NCI-H446 treated with DMSO at 0.1 percent for 48 hours (cell line): Measurements from ENCODE around the gene C14orf132.

Experiments
- DNase-seq: peaks from one replicate; lab custom pipeline; 2025; lab: John Stamatoyannopoulos, UW

C14orf132 gene

GRCh38 chr14:96039633-96040311, 610 bp downstream of the C14orf132 start:
- DNase-seq = no peak

- no peak for DNase-seq
These were observed 1.7 kb downstream of the C14orf132 start for GRCh38 chr14:96040828-96041371.

GRCh38 chr14:96042248-96042930, 3.2 kb downstream of the C14orf132 start:
- DNase-seq = no peak

GRCh38 chr14:96046630-96047029, 7.5 kb downstream of the C14orf132 start:
- no peak for DNase-seq

- no peak for DNase-seq
These were observed 7.9 kb downstream of the C14orf132 start for GRCh38 chr14:96047101-96047500.

GRCh38 chr14:96049932-96050331, 10.8 kb downstream of the C14orf132 start:
- DNase-seq = no peak

- DNase-seq = no peak
These were observed 11.3 kb downstream of the C14orf132 start for GRCh38 chr14:96050482-96050881.

- DNase-seq = no peak
These were observed 12.1 kb downstream of the C14orf132 start for GRCh38 chr14:96051231-96051630.

- no peak for DNase-seq
These were observed 12.7 kb downstream of the C14orf132 start for GRCh38 chr14:96051642-96052540.

GRCh38 chr14:96052541-96053247, 13.5 kb downstream of the C14orf132 start:
- DNase-seq = no peak

GRCh38 chr14:96053248-96053599, 14.1 kb downstream of the C14orf132 start:
- no peak for DNase-seq

GRCh38 chr14:96053600-96054381, 14.6 kb downstream of the C14orf132 start:
- peak; percentile 90 for DNase-seq

GRCh38 chr14:96054661-96055060, 15.5 kb downstream of the C14orf132 start:
- no peak for DNase-seq

GRCh38 chr14:96055065-96055752, 16.0 kb downstream of the C14orf132 start:
- no peak for DNase-seq

GRCh38 chr14:96055753-96056508, 16.8 kb downstream of the C14orf132 start:
- DNase-seq = no peak

GRCh38 chr14:96056509-96057422, 17.6 kb downstream of the C14orf132 start:
- DNase-seq = no peak

- no peak for DNase-seq
These were observed 18.6 kb downstream of the C14orf132 start for GRCh38 chr14:96057738-96058137.

- DNase-seq = no peak
These were observed 19.5 kb downstream of the C14orf132 start for GRCh38 chr14:96058576-96059200.
